IMR-90 (cell line): ENCODE data around the gene PEX5.

Source experiments
- BHLHE40 ChIP-seq: fragments of 150-350 bp; IDR thresholded peaks from 2 replicates; pipeline ENCODE4 v1.6.1; 2016; ENCODE audit warnings: mild to moderate bottlenecking, low read depth, low read length
- CEBPB ChIP-seq: IDR thresholded peaks from 2 replicates; pipeline ENCODE4 v1.6.1; 2012; ENCODE audit warnings: low read depth, low read length, improper control_type of control experiment
- CTCF ChIP-seq: conservative IDR thresholded peaks from 2 replicates; pipeline ENCODE4 v1.5.1; 2012; ENCODE audit warnings: mild to moderate bottlenecking, low read depth, low read length, improper control_type of control experiment
- ELK1 ChIP-seq: fragments of 150-350 bp; IDR thresholded peaks from 2 replicates; pipeline ENCODE4 v1.6.1; 2016; ENCODE audit warnings: low read depth, mild to moderate bottlenecking, low read length, moderate library complexity, borderline replicate concordance
- FOS ChIP-seq: fragments of 150-350 bp; IDR thresholded peaks from 2 replicates; pipeline ENCODE4 v1.6.1; 2016; ENCODE audit warnings: low read depth, low read length
- MAFK ChIP-seq: IDR thresholded peaks from 2 replicates; pipeline ENCODE4 v1.6.1; 2012; ENCODE audit warnings: low read depth, low read length, improper control_type of control experiment
- MXI1 ChIP-seq: IDR thresholded peaks from 2 replicates; pipeline ENCODE4 v1.6.1; 2012; ENCODE audit warnings: low read depth, mild to moderate bottlenecking, low read length, moderate library complexity, borderline replicate concordance
- NFE2L2 ChIP-seq: fragments of 150-350 bp; IDR thresholded peaks from 2 replicates; pipeline ENCODE4 v1.6.1; 2016; ENCODE audit warnings: low read depth, mild to moderate bottlenecking, low read length
- POLR2A ChIP-seq: IDR thresholded peaks from 2 replicates; pipeline ENCODE4 v1.6.1; 2012; ENCODE audit warnings: mild to moderate bottlenecking, low read depth, low read length
- RAD21 ChIP-seq: IDR thresholded peaks from 2 replicates; pipeline ENCODE4 v1.6.1; 2012; ENCODE audit warnings: low read length, improper control_type of control experiment
- RFX5 ChIP-seq: IDR thresholded peaks from 2 replicates; pipeline ENCODE4 v1.8.0; 2012; ENCODE audit warnings: low read depth, mild to moderate bottlenecking, low read length, moderate library complexity
- SMC3 ChIP-seq: fragments of 150-350 bp; IDR thresholded peaks from 2 replicates; pipeline ENCODE4 v1.6.1; 2016; ENCODE audit warnings: low read depth, mild to moderate bottlenecking, antibody characterized with exemption, low read length, moderate library complexity

- TF ChIP-seq MAFK (no peak), CTCF (no peak), POLR2A (no peak), RAD21 (no peak), CEBPB (no peak), MXI1 (no peak), NFE2L2 (no peak), FOS (no peak), BHLHE40 (no peak), SMC3 (no peak), ELK1 (no peak), RFX5 (no peak)
Observed at GRCh38 chr12:7143564-7143963, 45.9 kb upstream of the PEX5 start.
